Measurements from ENCODE around the gene C1orf226.

DNA sequence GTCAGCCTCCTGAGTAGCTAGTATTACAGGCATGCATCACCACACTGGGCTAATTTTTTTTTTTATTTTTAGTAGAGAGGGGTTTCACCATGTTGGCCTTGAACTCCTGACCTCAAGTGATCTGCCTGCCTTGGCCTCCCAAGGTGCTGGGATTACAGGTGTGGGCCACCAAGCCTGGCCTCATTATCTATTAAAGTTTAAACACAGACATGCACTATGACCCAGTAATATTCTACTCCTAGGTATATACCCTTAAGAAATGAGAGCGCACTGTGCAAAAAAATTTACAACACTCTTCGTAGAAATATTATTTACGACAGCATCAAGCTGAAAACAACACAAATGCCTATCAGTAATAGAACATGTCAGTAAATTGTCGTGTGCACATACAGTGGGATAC, 49.1 kb downstream of the C1orf226 start:
- TF ChIP-seq GABPA (IDR thresholded peaks at IDR 0.05; ENCODE audit: low read depth) (no peak), ZNF274 (IDR thresholded peaks at IDR 0.05; ENCODE audit: insufficient read depth, insufficient read length) (no peak), POLR2AphosphoS5 (IDR thresholded peaks at IDR 0.05; ENCODE audit: low read length) (no peak), KAT2A (conservative IDR thresholded peaks at IDR 0.05; ENCODE audit: control insufficient read depth, low read depth, low read length) (no peak)
- TF ChIP-seq, protein P1, sequence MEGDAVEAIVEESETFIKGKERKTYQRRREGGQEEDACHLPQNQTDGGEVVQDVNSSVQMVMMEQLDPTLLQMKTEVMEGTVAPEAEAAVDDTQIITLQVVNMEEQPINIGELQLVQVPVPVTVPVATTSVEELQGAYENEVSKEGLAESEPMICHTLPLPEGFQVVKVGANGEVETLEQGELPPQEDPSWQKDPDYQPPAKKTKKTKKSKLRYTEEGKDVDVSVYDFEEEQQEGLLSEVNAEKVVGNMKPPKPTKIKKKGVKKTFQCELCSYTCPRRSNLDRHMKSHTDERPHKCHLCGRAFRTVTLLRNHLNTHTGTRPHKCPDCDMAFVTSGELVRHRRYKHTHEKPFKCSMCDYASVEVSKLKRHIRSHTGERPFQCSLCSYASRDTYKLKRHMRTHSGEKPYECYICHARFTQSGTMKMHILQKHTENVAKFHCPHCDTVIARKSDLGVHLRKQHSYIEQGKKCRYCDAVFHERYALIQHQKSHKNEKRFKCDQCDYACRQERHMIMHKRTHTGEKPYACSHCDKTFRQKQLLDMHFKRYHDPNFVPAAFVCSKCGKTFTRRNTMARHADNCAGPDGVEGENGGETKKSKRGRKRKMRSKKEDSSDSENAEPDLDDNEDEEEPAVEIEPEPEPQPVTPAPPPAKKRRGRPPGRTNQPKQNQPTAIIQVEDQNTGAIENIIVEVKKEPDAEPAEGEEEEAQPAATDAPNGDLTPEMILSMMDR (IDR thresholded peaks at IDR 0.05 in 2 of 3, conservative IDR thresholded peaks at IDR 0.05 in 1 of 3; ENCODE audit: control insufficient read depth in 2 of 3, extremely low read depth in 1 of 3, insufficient read depth in 1 of 3, low read depth in 3 of 3, low read length in 3 of 3) = no peak
